HG03097 (cell line): ENCODE data around the gene WDCP.

Experiments
- ATAC-seq: cut with Tn5 transposase; IDR thresholded peaks from one replicate; pipeline ENCODE4 v1.9.1; 2021; ENCODE audit not compliant: unreplicated experiment, low FRiP score

WDCP gene

DNA sequence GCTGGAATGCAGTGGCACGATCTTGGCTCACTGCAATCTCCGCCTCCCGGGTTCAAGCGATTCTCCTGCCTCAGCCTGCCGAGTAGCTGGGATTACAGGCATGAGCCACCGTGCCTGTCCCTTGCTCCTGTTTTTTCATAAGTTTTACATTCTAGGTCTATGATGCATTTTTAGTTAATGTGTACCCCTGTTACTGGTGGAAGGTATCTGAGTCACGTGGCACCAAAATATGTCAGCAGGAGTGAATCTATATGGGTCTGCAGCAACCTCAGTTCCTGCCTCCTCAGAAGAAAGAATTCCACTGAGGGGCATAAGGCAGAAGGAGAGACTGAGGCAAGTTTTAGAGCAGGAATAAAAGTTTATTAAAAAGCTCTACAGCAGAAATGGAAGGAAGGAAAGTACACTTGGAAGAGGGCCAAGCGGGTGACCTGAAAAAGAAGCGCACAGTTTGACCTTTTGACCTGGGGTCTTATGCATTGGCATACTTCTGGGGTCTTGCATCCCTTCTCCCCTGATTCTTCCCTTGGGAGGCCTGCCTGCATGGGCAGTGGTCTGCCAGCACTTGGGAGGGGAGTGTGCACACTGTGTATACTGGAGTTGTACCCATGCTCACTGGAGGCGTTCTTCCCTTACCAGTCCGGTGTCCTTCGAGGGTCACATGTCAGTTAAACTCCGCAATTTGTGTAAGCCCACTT lies 38.4 kb downstream of the WDCP start:
- ATAC-seq: no peak

DNA sequence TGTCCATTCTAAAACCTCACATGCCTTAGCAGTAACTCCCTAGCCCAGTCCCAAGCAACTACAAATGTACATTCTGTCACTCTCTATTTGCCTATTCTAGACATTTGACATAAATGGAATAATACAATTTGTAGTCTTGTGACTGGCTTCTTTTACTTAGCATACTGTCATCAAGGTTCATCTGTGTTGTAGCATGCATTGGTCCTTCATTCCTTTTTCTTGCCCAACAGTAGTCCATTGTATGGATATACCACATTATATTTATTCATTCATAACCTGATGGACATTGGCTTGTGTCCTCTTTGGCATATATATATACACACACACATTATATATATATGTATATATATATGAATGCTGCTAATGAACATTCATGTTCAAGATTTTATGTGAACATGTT lies 39.5 kb downstream of the WDCP start:
- no peak for ATAC-seq

DNA sequence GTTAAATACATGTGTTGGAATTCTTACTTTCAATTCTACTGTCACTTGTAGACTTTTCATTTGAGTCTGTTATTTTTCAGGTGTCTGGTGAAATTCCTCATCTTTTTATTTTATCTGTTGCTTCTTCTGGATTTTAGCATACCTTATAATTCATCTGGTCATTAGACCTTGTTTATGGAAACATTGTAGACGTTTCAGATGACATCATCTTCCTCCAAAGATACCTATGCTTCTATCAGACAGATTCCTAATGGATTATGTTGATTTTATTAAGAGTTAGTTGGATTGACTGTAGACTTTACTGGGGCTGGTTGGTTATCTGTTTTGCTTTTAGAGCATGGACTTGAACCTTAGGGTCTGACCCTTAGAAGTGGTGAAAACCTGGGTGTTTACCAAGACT lies 52.6 kb downstream of the WDCP start:
- ATAC-seq: no peak

DNA sequence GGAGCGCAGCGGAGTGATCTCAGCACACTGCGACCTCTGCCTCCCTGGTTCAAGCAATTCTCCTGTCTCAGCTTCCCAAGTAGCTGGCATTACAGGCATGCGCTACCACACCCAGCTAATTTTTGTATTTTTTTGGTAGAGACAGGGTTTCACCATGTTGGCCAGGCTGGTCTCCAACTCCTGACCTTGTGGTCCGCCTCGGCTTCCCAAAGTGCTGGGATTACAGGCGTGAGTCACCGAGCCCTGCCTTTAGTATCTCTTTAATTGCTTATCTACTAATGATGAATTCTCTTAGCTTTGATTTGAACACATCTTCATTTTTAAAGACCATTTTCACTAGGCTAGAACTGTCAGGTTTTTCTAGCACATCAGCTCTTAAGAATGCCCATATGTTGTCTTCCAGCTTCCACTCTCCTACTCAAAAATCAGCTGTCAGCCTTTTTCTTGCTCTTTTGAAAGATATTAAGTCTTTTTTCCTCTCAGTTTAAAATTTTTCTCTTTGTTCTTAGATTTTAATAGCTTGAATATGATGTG lies 53.4 kb downstream of the WDCP start:
- no peak for ATAC-seq

DNA sequence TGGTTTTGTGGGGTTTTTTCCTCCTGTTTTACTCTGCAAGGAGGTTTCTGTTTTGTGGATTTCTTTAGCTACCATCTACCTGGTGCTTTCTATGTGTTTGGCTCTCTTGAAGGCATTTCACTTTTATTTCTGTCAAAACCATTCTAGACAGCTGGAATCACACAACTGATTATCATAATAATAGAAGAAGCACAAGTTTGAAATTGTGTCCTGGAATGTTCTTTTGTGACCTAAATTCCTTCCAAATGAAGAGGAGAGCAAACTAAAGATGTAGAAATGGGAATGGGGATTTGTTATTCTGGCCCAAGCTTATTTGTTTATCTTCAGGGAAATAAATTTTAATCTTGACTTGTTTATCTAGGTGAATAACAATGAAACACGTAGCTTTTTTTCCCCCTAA lies 54.3 kb downstream of the WDCP start:
- ATAC-seq: no peak

DNA sequence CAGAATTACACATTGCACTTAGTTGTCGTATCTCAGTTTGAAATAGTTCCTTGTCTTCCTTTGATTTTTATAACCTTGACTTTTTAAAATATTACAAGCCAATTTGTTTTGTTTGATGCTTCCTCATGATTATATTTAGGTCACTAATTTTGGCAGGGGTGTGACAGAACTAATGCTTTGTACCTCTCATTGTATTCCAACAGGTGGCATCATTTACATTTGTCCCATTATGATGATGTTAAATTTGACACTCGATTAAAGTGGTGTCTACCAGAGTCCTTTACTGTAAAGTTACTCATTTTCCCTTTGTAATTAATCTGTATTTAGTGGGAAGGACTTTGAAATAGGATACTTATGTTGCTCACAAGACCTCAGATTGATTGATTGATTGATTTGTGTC lies 58.8 kb downstream of the WDCP start:
- no peak for ATAC-seq
